ENCODE data around the gene DNAH10. TPM values are rescaled to one million over a fixed set of nuclear protein-coding genes. Genes with fewer than 3 reads are reported as not detected.

The DNAH10 gene
- total and polyA plus RNA-seq, 2 donors from 2014 or later = 0.24 to 0.28 TPM

- H3K27ac ChIP-seq (ENCODE audit: low read depth in 2 of 2, low read length in 2 of 2) = no peak overlapping the region
- H3K36me3 ChIP-seq (ENCODE audit: control insufficient read depth in 2 of 3, insufficient read depth in 3 of 3, low read length in 3 of 3) = peaks cover 0 to 3% (median 2%) of the 10 kb centered on the region in 3 donors
- H3K4me3 ChIP-seq (ENCODE audit: low read length in 3 of 3) = no peak overlapping the region
- peaks cover 4 to 8% (median 5%) of the 10 kb centered on the region in 3 donors for H3K4me1 ChIP-seq (ENCODE audit: control insufficient read depth in 2 of 3, insufficient read depth in 2 of 3, low read depth in 1 of 3, low read length in 3 of 3)
- FAIRE-seq (no peak), DNase-seq (no peak)
- no peak overlapping the region for H3K9ac ChIP-seq (ENCODE audit: low read length in 3 of 3)
- intact Hi-C loops (cut with DNase I) = no loop called here
- H3K9me3 ChIP-seq (ENCODE audit: control insufficient read depth in 2 of 3, insufficient read depth in 1 of 3, low read length in 3 of 3) = no peaks in the 10 kb centered on the region
- TF ChIP-seq CTCF (IDR thresholded peaks at IDR 0.05; ENCODE audit: borderline replicate concordance, extremely low read depth, insufficient read depth) = no peak
- no peaks in the 10 kb centered on the region for H3K27me3 ChIP-seq (ENCODE audit: control insufficient read depth, insufficient read depth, low read length)
Observed at GRCh38 chr12:123717350-123717749, 44.8 kb upstream of the DNAH10 start.

- H3K27ac ChIP-seq (ENCODE audit: low read depth in 2 of 2, low read length in 2 of 2) = no peak overlapping the region
- DNase-seq (no peak), FAIRE-seq (no peak)
- no peaks in the 10 kb centered on the region for H3K9me3 ChIP-seq (ENCODE audit: control insufficient read depth in 2 of 3, insufficient read depth in 1 of 3, low read length in 3 of 3)
- H3K36me3 ChIP-seq (ENCODE audit: control insufficient read depth in 2 of 3, insufficient read depth in 3 of 3, low read length in 3 of 3) = peaks cover 2 to 5% (median 3%) of the 10 kb centered on the region in 3 donors
- no peaks in the 10 kb centered on the region for H3K27me3 ChIP-seq (ENCODE audit: control insufficient read depth, insufficient read depth, low read length)
- TF ChIP-seq CTCF (IDR thresholded peaks at IDR 0.05; ENCODE audit: borderline replicate concordance, extremely low read depth, insufficient read depth) = no peak
- no peaks in the 10 kb centered on the region for H3K4me1 ChIP-seq (ENCODE audit: control insufficient read depth in 2 of 3, insufficient read depth in 2 of 3, low read depth in 1 of 3, low read length in 3 of 3)
- H3K4me3 ChIP-seq (ENCODE audit: low read length in 3 of 3) = no peak overlapping the region
- intact Hi-C loops (cut with DNase I) = no loop called here
- H3K9ac ChIP-seq (ENCODE audit: low read length in 3 of 3) = no peak overlapping the region
Observed at GRCh38 chr12:123720141-123720814, 41.8 kb upstream of the DNAH10 start.

GRCh38 chr12:123721245-123721644, 40.9 kb upstream of the DNAH10 start:
- H3K4me3 ChIP-seq (ENCODE audit: low read length in 3 of 3) = no peak overlapping the region
- no peak overlapping the region for H3K27ac ChIP-seq (ENCODE audit: low read depth in 2 of 2, low read length in 2 of 2)
- peaks cover 2 to 10% (median 7%) of the 10 kb centered on the region in 3 donors for H3K36me3 ChIP-seq (ENCODE audit: control insufficient read depth in 2 of 3, insufficient read depth in 3 of 3, low read length in 3 of 3)
- H3K9ac ChIP-seq (ENCODE audit: low read length in 3 of 3) = no peak overlapping the region
- no peaks in the 10 kb centered on the region for H3K27me3 ChIP-seq (ENCODE audit: control insufficient read depth, insufficient read depth, low read length)
- intact Hi-C loops (cut with DNase I) = no loop called here
- no peaks in the 10 kb centered on the region for H3K4me1 ChIP-seq (ENCODE audit: control insufficient read depth in 2 of 3, insufficient read depth in 2 of 3, low read depth in 1 of 3, low read length in 3 of 3)
- no peaks in the 10 kb centered on the region for H3K9me3 ChIP-seq (ENCODE audit: control insufficient read depth in 2 of 3, insufficient read depth in 1 of 3, low read length in 3 of 3)
- TF ChIP-seq CTCF (IDR thresholded peaks at IDR 0.05; ENCODE audit: borderline replicate concordance, extremely low read depth, insufficient read depth) = no peak
- DNase-seq (no peak), FAIRE-seq (no peak)
